ENCODE results near the gene KNOP1.

DNA sequence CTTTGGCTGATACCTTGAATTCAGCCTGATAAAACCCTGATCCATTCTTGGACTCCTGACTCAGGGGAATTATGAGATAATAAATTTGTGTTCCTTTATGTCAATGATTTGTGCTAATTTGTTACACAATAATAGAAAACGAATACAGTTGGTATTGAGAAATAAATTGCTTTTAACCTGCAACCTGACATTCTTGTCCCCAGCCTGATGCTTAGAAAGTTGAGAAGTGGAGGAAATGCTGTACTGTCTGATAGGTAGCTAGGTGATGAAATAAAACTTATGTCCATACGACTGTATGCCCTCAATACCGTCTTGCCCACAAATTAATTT, 10.6 kb upstream of the KNOP1 start:
- no peak for TF ChIP-seq HDAC2 (IDR thresholded peaks at IDR 0.05)
- TF ChIP-seq CTCF (IDR thresholded peaks at IDR 0.05 in 2 of 3, conservative IDR thresholded peaks at IDR 0.05 in 1 of 3; ENCODE audit: control insufficient read depth in 2 of 3, extremely low read depth in 1 of 3, insufficient read depth in 1 of 3, low read depth in 3 of 3, low read length in 3 of 3) = no peak
- no peak for TF ChIP-seq CREB1 (IDR thresholded peaks at IDR 0.05; ENCODE audit: low read depth)
- no peak for TF ChIP-seq NRF1 (conservative IDR thresholded peaks at IDR 0.05; ENCODE audit: low read depth, low read length)
- TF ChIP-seq, protein P1, sequence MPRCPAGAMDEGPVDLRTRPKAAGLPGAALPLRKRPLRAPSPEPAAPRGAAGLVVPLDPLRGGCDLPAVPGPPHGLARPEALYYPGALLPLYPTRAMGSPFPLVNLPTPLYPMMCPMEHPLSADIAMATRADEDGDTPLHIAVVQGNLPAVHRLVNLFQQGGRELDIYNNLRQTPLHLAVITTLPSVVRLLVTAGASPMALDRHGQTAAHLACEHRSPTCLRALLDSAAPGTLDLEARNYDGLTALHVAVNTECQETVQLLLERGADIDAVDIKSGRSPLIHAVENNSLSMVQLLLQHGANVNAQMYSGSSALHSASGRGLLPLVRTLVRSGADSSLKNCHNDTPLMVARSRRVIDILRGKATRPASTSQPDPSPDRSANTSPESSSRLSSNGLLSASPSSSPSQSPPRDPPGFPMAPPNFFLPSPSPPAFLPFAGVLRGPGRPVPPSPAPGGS (IDR thresholded peaks at IDR 0.05; ENCODE audit: borderline replicate concordance, insufficient read depth, low read depth, low read length, poor library complexity, severe bottlenecking) = no peak
- no peak for TF ChIP-seq KDM1A (IDR thresholded peaks at IDR 0.05; ENCODE audit: borderline replicate concordance)
- TF ChIP-seq POLR2A (IDR thresholded peaks at IDR 0.05; ENCODE audit: low read depth, low read length) = no peak
- no peak for TF ChIP-seq REST (IDR thresholded peaks at IDR 0.05; ENCODE audit: low read depth, low read length)
- no peak for TF ChIP-seq MYC (IDR thresholded peaks at IDR 0.05; ENCODE audit: insufficient read depth, insufficient read length, insufficient replicate concordance, low read length, severe bottlenecking)
- TF ChIP-seq RAD21 (IDR thresholded peaks at IDR 0.05; ENCODE audit: insufficient read depth, low read depth, low read length) = no peak
- TF ChIP-seq MXI1 (IDR thresholded peaks at IDR 0.05; ENCODE audit: low read depth, low read length) = no peak
- no peak for TF ChIP-seq DPF2 (IDR thresholded peaks at IDR 0.05)
- TF ChIP-seq NR2F1 (conservative IDR thresholded peaks at IDR 0.05) = no peak
- TF ChIP-seq SKIL (IDR thresholded peaks at IDR 0.05; ENCODE audit: low read depth, poor library complexity, severe bottlenecking) = no peak

Data from GM12878 (cell line).